NCI-H1694 (cell line): ENCODE measurements around the gene EMID1.

ENCODE experiments used
- DNase-seq: peaks from one replicate; lab custom pipeline; 2025; lab: John Stamatoyannopoulos, UW

Gene EMID1

DNA sequence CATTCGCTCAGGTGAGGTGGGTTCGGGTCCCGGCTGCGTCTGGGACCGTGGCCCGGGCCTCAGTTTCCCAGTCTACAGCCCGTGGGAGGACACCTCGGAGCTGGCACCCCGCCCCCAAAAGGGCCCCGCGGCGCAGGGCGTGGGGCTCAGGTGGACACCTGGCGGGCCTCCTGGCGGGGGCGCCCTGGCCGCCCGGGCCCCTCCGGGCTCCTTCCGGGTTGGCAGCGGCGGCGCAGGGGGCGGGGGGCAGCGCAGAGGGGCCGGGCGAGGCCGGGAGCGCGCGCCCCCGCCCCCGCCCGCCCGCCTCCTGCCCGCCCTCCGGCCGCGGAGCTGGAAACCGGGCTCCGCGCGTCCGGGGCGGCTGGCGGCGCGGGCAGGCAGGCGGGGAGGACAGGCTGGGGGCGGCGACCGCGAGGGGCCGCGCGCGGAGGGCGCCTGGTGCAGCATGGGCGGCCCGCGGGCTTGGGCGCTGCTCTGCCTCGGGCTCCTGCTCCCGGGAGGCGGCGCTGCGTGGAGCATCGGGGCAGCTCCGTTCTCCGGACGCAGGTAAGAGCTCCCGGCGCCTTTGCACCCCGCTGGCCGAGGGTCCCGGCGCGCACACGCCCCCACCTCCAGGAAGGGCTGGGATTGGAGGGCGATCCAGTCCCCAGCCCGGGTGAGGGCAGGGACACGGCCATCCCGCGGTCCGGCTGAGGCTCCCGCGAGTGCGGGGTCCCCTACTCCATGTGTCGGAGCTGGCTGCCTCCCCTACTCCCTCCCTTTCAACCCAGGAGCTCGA, at the start of gene EMID1:
Gene EMID1 (plus strand): TSS at position 303 of the 778 bp plus-strand sequence. CDS start 143 bp downstream, at position 446.
- no peak for DNase-seq

DNA sequence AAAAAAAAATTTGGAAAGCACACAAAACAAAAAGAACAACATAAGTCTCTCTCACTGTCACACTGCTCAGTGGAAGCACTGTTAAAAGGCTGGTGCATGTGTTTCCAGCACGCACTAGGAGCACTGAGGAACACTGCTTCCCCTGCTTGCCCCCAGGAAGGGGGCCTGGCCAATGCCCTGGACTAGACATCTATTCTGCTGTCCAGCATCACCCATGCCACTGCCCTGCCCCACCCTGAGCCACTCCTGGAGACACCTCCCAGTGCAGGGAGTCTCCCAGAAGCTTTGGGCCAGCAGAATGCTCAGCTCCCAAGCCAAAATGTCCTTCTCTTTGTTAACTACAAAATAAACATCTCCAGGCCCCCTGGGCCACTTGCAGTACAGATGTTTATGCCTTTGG, 49.7 kb upstream of the EMID1 start:
- DNase-seq, result no peak

DNA sequence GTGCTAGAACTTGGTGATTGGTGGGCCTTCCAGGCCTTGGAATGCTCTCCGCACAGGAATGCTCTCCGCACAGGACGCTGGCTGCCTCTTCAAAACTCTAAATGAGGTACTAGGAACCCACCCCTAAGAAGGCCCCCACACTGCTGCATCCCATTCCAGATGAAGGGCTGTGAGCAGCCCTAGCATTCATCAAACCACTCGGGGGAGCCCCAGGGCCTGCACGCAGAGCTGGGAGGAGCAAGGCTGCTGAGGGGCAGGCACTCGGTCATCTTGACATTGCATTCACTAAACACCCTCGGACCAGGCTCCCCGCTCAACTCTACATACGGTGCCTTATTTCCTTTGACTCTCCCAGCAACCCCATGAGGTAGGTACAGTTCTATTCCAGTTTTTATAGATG, 49.2 kb upstream of the EMID1 start:
- DNase-seq, result no peak

DNA sequence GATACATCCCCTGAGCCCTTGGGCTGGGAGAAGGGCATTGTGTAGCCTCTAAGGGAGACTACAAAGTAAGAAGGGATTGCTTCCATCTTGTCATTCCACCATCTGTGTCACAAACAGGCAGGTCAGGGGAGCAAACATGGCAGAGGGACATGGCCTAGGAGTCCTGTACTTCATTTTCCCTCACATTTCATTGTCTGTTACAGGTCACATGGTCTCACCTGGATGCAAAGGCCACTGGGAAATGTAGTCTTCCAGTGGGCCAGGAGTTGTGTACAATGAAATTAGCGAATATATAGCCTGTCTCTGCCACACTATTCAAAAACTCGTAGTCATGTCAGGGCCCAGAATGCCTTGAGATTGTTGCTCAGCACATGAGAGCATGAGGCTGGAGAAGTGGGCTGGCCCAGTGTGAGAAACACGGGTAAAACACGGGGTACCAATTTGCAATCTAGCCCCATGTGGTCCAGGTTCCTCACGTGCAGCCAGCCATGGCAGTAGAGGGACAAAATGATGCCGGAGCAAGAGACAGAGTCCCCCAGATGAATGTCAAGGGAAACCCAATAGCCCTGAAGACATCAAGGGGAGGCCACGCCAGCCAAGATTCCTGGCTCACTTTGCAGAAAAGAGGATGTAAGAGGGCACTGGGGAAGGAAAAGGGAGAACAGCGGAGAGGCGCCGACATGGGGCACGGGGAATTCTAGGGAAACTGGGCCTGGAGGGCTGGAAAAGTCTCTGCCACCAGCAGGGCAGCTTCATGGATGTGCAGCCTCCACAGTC, 47.7 kb upstream of the EMID1 start:
- DNase-seq, result no peak

DNA sequence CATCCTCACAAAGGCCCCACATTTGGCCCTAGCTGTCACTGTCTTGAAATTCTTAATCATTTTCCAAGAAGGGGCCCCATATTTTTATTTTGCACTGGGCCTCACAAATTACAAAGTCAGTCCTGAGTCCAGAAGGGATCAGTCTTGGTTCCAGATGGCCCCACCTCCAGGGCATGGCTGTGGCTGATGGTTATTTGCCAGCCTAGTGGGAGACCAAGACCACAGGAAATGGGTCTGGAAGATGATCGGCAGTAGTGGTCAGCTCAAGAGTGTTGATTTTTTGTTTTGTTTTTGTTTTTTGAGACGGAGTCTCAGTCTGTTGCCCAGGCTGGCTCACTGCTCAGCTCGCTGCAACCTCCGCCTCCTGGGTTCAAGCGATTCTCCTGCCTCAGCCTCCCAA, 47.1 kb upstream of the EMID1 start:
- no peak for DNase-seq

DNA sequence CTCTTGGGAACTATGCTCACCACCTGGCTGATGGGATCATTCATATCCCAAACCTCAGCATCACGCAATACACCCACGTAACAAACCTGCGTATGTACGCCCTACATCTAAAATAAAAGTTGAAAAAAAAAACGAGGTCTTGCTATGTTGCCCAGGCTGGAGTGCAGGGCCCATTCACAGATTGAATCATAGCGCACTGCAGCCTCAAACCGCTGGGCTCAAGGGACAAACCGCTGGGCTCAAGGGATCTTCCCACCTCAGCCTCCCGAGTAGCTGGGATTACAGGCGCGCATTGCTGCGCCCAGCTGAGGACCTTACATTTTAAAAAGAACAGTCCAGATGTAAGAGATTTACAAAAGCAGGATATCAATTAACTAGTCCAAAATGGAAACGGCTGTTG, 41.9 kb upstream of the EMID1 start:
- no peak for DNase-seq

DNA sequence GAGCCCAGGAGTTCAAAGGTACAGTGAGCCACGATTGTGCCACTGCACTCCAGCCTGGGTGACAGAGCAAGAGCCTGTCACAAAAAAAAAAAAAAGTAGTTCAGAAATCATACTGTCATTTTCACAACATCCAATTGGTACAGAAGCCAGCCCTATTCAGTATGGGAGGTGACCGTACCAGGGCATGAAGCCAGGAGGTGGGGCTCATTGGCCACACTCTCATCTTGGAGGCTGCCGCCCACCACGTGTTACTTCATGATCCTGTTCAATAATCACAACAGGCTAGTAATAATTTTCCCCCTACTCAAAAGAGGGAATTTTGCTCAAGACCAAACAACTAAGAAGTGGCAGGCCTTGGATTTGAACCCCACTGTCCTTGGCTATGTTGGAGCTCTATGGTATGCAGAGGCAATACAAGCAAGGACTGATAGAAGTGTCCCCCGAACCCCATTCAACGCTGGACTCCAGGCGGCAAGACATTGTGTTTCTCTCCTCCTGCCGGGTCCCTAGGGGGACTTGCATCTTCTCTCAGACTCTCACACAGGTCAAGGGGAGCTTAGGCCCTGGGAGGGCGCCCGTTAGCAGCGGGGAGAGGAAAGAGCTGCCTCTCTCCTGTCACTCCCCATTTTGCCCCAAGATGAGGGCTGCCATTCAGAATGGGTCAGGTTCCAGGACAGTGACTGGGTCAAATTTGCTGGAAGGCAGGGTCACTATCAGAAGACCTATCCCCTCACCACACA, 40.2 kb upstream of the EMID1 start:
- no peak for DNase-seq

DNA sequence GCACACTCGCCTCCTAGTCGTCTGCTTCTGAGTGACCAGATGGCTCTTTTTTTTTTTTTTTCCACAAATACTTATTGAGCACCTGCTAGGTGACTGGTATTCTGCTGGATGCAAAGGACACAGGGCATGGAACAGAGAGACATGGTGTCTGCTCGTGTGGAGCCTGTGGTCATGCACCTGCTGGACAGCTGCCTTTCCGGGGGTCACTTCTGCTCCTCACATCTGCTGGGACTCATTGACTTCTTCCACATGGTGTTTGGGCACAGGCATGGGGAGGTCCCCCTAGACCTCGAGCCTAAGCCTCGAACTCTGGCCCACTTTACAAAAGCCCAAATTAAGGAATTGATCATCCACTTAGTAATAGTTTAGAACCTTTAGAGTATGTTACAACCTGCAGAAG, 39.5 kb upstream of the EMID1 start:
- no peak for DNase-seq

DNA sequence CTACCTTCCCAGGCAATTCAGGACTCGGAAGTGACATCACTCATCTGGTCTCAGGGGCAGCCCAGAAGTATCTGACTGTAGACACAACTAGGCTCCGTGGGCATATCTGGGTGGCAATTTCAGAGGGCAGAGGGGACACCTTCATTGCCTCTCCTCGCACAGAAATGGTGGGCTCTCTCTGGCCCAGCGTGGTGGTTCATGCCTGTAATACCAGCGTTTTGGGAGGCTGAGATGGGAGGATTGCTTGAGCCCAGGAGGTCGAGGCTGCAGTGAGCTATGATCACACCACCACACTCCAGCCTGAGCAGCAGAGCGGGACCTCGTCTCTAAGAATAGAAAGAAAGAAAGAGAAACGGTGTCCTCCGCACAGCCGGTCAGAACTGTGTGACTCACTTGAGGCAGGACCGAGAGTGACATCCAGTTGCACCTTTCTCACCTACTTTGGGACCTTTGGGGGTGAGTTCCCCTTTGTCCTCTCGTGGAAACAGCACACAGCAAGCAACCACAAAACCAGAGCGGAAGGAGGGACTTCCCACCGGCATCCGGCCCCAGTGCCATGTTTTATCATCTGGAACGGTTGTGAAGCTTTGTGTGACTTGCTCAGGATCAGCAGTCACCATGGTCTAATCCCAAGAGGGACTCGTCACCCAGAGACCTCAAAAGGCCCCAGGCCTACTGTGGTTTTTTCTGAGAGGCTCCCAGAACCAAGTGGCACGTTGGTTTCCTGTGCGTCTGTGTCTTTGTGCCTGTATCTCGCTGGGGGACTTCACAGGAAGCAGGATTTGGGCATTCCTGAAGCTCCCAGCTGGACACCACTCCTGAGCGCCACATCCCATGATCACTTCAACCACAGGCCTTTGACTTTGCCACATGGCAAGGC, 38.4 kb upstream of the EMID1 start:
- DNase-seq, result no peak

DNA sequence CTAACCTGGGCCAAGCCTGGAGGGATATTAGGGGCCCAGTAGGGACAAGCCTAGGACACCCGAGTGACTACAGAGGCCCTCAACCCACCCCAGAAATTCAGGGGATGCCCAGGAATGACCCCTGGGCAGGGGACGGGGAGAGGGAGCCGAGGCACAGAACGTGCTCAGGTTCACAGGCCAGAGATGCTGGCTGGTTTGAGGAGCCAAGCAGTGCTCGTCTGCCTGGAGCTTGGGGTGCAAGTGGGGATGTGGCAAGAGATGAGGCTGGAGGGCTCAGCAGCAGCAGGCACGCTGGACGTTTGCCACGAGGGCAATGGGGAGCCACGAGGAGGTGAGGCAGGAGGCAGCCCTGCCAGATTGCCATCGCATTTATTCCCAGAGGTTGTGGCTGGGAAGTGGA, 34.0 kb upstream of the EMID1 start:
- DNase-seq, result no peak

DNA sequence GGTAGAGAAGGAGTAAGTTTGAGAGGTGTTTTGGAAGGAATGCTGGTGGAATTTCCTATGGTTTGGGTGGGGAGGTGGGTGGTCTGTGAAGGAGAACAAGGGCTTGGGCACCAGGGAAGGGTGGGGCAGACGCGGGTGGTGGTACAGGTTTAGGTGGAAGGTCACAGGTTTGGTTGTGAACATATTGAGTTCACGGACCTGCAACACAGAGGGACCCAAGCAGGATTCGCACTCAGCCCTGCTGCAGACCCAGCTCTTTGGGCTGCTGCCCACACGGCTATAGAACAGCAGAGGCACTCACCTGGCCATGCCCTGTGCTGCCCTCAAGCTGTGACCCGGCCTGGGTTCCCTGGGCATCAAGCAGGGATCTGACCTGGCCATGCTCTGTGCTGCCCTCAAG, 33.5 kb upstream of the EMID1 start:
- no peak for DNase-seq

DNA sequence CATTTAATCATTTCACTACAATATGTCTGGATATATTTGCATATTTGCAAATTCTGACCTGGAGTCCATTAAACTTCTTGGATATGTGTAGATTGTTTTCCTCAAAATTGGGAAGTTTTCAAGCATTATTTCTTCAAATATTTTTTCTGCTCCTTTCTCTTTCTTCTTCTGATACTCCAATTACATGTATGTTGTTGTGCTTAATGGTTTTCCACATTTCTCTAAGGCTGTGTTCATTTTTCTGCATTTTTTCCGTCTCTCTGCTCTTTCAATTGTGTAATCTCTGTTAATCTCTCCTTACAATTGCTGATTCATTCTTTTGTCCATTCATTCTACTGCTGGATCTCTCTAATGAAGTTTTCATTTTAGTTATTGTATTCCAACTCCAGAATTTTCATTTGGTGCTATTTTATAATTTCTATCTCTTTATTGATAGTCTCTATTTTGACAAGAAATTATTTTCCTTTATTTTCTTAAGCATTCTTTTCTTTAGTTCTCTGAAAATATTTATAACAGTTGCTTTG, 30.3 kb upstream of the EMID1 start:
- no peak for DNase-seq

DNA sequence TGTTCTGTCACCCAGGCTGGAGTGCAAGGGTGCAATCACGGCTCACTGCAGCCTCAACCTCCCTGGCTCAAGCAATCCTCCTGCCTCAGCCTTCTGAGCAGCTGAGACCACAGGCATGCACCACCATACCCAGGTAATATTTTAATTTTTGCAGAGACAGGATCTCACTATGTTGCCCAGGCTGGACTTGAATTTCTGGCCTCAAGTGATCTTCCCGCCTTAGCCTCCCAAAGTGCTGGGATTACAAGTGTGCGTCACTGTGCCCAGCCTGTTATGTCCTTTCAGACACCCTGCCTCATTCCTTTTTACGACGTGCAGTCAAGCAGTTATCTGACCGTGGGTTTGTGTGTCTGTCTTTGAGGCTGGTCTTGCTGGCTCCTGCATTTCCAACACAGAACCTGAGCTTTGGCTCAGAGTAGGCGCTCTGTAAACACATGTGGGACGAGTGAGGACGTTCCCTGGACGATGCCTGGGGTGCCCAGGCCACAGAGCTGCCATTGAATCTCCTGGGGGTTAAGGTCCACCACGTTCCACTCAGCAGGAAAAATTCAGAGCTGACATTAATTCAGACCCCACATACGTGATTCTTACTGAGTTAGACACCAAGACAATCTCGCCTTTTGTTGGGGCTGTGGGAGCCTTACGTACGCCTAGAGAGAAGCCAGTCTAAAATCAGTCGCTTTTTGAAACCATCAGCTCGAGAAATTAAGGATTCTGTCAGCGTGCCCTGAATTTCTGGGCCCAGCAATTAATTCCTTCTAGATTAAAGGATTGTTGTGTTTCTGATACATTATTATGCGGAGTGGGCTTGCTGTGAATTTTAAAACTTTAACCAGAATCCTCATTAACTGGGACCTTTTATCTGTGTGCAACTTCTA, 21.5 kb upstream of the EMID1 start:
- no peak for DNase-seq

DNA sequence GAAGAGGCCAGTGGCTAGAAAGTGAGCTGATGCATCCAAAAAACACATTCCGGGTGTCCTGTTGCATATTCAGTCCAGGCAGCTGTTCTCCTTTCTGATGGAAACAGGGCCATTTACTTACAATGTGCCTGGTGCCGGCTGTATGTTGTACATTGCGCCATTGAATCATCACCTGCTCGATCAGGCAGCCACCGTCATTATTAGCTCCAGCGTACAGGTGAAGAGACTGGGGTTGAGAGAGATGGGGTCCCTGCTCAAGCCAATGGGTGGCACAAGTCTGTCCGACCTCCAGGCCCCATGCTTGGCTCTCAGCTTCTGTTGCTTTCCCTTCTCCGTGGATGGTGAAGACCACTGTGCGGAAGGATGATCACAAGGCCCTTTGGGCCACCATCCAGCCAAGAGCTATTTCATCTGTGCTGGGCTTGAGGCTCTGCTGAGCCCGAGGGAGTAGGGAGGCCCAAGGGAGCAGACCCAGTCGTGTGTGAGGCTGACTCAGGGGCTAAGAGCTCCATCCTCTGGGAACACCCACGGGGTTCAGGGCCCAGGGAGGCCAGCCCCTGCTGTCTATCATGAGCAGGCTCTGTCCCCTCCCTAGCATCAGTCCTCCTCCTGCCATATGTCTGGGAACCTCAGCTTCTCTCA, 20.7 kb upstream of the EMID1 start:
- no peak for DNase-seq

DNA sequence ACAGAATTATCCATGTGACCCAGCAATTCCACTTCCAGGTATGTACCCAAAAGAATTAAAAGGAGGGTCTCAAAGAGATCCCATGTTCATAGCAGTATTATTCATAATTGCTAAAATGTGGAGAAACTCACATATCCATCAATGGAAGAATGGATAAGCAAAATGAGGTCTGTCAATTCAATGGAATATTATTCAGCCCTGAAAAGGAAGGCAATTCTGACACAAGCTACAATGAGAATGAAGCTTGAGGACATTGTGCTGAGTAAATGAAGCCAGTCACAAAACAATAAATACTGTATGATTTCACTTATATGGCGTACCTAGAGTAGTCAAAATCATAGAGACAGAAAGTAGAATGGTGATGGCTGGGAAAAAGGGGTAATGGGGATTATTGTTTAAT, 19.4 kb upstream of the EMID1 start:
- no peak for DNase-seq

DNA sequence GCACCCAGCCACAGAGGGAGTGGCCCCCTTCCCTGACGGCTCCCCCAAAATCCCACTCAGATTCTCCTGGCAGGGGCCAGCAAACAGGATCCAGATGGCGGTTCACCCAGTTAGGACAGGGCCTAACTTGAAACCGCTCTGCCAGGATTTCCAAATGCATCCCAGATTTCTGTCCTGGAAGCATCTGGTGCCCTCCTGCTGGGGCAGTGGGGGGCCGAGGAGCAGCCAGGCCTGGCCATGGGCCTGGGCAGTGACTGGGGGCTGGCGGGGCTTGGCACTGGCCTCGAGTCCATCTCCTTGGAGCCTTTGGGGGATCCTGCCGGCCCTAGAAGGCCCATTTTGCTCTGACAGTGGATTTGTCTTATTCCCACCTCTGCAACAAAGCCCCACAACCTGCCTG, 17.9 kb upstream of the EMID1 start:
- no peak for DNase-seq

DNA sequence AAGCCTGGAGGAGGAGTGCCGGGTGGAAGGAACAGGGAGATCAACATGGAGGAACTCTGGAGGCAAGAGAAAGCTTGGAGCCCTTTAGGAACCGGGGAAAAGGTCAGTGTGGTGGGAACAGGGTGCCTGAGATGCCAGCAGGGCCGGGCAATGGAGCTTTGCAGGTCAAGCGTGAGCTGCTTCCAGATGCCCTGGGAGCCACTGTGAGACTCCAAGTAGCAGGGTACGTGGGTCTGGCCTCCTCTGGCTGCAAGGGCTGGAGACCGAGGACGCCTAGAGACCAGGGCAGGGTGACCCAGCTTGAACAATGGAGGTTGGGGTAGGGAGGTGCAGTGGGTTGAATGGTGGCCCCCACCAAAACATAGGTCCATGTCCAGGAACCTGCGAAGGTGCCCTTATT, 15.6 kb upstream of the EMID1 start:
- no peak for DNase-seq

DNA sequence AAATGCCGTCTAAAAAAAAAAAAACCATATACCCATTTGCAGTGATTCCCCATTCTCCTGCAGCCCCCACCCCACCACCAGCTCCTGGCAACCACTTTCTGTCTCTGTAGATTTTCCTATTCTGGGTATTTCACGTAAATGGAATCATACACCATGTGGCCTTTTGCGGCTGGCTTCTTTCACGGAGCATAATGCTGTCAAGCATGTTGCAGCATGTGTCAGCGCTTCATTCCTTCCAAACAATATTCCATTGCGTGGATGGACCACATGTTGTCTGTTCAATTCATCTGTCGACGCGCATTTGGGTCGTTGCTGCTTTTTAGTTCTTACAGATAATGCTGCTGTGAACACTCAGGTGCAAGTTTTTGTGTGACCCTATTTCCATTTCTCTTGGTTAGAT, 14.8 kb upstream of the EMID1 start:
- DNase-seq, result peak; percentile 83

DNA sequence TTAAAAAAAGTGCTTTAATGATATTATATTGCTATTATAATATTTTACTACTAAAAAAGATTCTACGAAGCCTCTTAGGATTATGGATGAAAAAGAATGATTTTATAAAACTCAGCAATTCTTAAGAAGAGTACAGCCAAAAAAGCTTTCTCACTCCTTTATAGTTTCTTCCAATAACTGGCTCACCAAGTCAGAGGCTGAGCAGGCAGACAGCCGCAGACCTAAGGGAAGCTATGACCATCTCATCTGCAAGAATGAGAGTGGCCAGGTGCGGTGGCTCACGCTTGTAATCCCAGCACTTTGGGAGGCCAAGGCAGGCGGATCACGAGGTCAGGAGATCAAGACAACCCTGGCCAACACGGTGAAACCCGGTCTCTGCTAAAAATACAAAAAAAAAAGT, 12.7 kb upstream of the EMID1 start:
- no peak for DNase-seq

DNA sequence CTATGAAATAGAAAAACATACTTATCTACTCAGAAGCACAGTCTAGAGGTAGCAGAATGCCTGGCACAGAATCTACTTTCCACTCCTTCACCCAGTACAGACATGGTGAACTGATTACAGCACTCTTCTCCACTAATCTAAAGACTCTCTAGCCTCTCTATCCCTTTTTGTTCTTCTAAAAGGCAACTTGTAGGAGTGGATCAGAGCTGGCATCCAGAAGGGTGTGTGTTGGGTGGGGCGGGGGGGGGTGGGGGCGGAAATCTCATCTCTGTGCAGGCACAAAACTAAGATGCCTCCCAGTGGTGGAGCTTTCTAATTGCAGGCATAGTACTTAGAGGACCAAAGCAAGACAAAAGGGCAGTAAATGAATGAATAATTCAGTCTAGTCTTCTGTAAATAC, 11.5 kb upstream of the EMID1 start:
- DNase-seq, result no peak
